ENCODE results near the gene MYOT.

DNA sequence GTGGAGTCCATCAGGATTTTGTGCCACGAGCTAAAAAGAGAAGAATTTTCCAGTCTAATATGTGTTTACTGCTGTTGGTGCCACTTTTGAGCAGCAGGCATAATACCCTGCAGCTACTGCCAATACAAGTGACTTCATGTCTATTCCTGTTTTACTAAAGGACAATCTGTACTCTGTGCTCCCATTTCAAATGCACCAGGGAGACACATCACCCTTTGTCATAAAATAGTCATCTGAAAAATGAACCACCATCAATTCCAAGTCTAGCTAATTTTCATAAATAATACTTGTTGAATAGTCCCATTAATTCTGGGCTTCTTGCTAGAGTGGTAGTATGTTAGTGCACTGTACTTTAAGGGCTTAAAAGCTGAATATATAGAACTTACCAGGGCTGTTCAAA, 12.7 kb downstream of the MYOT start:
- peak; percentile 14 to 86 for TF ChIP-seq EP300 (IDR thresholded peaks at IDR 0.05)
- TF ChIP-seq, protein P1, sequence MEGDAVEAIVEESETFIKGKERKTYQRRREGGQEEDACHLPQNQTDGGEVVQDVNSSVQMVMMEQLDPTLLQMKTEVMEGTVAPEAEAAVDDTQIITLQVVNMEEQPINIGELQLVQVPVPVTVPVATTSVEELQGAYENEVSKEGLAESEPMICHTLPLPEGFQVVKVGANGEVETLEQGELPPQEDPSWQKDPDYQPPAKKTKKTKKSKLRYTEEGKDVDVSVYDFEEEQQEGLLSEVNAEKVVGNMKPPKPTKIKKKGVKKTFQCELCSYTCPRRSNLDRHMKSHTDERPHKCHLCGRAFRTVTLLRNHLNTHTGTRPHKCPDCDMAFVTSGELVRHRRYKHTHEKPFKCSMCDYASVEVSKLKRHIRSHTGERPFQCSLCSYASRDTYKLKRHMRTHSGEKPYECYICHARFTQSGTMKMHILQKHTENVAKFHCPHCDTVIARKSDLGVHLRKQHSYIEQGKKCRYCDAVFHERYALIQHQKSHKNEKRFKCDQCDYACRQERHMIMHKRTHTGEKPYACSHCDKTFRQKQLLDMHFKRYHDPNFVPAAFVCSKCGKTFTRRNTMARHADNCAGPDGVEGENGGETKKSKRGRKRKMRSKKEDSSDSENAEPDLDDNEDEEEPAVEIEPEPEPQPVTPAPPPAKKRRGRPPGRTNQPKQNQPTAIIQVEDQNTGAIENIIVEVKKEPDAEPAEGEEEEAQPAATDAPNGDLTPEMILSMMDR (IDR thresholded peaks at IDR 0.05): no peak
- peak in 1 of 2 donors; percentile 45 for TF ChIP-seq POLR2A (IDR thresholded peaks at IDR 0.05)

Measured in tibial nerve (tissue), 4 donors.